Measurements from ENCODE around the gene SHB. TPM values are rescaled to one million over a fixed set of nuclear protein-coding genes. Genes with fewer than 3 reads are reported as not detected.

The SHB gene
- total and polyA plus RNA-seq, 2 donors = 10.4 to 17.1 TPM

DNA sequence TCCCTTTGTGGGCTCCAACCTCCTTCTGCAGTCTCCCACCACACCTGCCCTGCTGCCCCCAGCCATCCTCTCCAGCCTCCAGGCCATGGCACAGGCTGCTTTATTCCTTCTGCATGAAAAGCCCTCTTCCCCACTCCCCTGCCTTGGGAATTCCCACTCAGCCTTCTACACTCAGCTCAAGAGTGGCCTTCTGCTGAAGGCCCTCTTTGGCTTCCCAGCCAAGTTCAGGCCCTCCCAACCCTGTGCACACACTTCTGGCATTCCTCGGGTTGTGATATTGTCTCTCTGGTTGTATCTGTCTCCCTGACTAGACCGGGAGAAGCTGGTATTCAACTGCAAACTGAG is 5.7 kb downstream of the SHB start:
- peaks cover 1% of the 10 kb centered on the region for H3K4me1 ChIP-seq (ENCODE audit: insufficient read depth)
- H3K27ac ChIP-seq (ENCODE audit: low read depth) = no peak overlapping the region
- no peak for DNase-seq (ENCODE audit: extremely low spot score)
- WGBS = 39% methylated on average over 2 of the region's 2 CpGs
- H3K36me3 ChIP-seq (ENCODE audit: insufficient read depth) = no peaks in the 10 kb centered on the region
- no peak overlapping the region for H3K4me3 ChIP-seq (ENCODE audit: low read depth, low read length)

DNA sequence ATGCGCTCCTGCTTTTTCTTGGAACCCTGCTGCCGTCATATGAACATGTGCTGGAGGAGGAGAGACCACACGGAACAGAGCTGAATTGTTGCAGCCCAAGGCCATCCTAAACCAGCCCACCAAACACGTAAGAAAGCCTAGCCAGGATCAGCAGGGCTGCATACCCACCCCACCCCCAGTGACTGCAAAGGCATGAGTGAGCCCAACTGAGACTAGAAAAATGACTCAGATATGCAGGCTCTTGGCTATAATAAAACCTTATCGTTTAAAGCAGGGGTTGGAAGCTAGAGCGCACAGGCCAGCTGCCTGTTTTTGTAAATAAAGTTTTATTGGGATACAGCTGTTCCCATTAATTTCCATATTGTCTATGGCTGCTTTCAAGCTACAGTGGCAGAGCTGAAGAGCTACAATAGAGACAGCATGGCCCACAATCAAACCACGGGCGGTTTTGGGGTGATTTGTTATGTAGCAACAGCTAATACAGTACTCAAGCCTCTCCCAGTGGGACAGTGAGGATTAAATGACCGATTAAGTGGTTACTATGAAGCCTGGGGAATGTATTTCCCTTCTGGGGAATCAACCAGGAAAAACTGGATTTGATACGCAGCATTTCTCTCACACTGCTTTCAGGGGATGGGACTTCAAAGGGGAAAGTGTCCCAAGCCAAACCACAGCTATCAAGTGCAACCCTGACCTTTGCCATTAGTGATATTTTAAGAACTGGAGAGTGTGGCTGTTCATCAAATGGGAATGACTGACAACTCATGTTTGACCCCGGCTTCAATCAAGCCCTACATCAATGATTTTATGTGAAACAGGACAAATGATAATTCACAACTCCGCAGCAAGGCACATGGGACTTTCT is 6.3 kb downstream of the SHB start:
- Histone ChIP-seq H3K4me3 (ENCODE audit: low read depth, low read length) (no peak overlapping the region), H3K4me1 (ENCODE audit: insufficient read depth) (peaks cover 1% of the 10 kb centered on the region), H3K27ac (ENCODE audit: low read depth) (no peak overlapping the region), H3K36me3 (ENCODE audit: insufficient read depth) (no peaks in the 10 kb centered on the region)
- DNase-seq (ENCODE audit: extremely low spot score) = no peak
- WGBS = 63% methylated on average over 12 of the region's 12 CpGs

DNA sequence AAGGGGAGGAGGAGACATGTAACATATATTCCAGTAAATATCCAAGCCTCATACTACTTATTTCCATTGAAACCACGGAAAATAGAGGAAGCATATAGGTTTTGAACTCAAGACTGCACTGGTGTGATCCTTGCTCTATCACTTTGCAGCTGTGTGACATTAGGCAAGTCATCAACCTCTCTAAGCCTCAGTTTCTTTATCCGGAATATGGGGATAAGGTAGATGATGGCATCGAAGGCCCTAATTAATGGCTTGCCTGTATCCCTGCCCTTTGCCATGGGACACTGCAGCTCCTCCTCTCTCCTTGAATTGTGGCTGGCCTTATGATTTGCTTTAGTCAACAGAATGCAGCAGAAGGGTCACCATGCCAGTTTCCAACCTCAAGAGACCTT is 6.9 kb downstream of the SHB start:
- no peak overlapping the region for H3K4me3 ChIP-seq (ENCODE audit: low read depth, low read length)
- DNase-seq (ENCODE audit: extremely low spot score) = no peak
- peaks cover 1% of the 10 kb centered on the region for H3K4me1 ChIP-seq (ENCODE audit: insufficient read depth)
- 89% methylated on average over 3 of the region's 3 CpGs for WGBS
- no peak overlapping the region for H3K27ac ChIP-seq (ENCODE audit: low read depth)
- H3K36me3 ChIP-seq (ENCODE audit: insufficient read depth) = no peaks in the 10 kb centered on the region

DNA sequence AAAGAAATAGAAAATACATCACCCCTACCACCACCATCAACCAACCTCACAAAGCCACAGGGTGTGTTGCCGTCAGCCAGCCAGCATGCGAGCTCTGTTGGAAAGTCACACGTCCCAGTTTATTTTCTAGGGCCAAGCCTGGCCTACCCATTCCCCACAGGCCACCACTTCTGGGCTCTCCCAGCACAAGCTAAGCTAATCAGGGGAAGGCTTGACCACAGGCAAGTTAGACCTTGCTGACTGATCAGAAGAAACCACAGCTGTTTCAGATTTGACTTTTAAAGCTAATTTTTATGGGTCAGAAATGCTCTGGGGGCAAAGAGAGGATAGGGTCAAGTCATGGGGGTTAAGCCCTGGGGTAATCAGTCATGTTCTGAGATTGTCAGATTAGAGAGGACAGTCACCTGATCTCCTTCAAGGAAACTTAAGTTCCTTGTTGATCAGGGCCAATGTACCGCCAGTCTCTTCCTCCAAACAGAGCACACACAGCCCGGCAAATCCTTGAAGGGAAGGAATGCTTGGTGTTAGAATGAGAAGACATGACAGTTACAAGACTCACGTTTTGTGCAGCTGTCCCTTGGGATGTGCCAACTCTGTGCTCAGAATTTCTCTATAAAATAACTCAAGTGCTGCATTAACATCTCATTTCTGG is 7.6 kb downstream of the SHB start:
- DNase-seq (ENCODE audit: extremely low spot score) = no peak
- Histone ChIP-seq H3K36me3 (ENCODE audit: insufficient read depth) (no peaks in the 10 kb centered on the region), H3K4me3 (ENCODE audit: low read depth, low read length) (no peak overlapping the region), H3K4me1 (ENCODE audit: insufficient read depth) (peaks cover 1% of the 10 kb centered on the region), H3K27ac (ENCODE audit: low read depth) (no peak overlapping the region)
- whole genome bisulfite sequencing = 49% methylated on average over 6 of the region's 6 CpGs

DNA sequence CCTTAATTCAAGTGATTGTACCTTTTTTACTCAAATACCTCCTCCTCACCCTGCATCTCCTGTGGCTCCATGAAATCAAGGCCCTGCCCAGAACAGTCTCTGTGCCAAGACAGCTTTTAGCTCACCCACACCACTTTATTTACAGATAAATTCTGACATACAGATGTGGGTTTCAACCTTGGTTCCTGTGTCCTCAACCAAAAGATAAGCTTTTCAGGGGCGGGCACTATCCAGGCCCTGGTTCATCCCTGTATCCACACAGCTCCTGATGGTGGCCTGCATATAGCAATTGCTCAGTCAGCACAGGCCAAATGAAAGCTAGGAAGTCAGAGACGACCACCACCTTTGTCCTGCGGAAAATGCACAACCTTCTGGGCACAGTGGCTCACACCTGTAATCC is 8.3 kb downstream of the SHB start:
- Histone ChIP-seq H3K4me3 (ENCODE audit: low read depth, low read length) (no peak overlapping the region), H3K27ac (ENCODE audit: low read depth) (no peak overlapping the region), H3K36me3 (ENCODE audit: insufficient read depth) (no peaks in the 10 kb centered on the region), H3K4me1 (ENCODE audit: insufficient read depth) (peaks cover 1% of the 10 kb centered on the region)
- DNase-seq (ENCODE audit: extremely low spot score) = no peak
- WGBS = 79% methylated on average over 3 of the region's 3 CpGs

DNA sequence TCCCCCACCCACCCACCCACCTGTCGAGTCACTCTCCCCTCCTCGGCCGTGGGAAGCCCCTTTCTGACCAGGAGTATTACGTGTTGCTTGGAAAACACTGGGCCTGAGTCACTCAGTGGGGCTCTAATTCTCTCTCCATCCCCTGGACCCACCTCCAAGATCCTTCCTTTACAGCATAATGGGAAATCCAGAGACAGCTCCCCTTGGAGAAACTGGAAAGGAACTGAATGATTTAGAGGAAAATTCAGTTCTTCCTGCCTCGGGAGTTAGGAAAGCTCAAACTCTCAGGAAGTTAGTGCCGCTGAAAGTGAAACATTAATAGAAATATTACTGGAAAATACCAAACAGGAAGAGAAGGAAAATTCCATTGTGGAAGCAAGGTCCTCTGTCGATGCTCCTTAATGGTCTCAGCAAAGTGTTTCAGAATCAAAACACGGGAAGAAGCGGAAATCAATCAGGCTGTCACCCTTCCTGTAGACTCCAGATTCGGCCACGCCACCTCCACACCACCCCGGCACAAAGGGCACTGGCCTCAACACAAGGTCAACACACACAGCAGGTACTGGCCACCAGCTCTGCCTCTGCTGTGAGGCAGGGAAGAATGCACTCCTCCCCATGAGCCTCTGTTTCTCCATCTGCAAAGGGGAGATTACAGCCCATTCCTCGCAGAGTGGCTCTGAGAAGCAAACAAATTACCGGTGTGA is 9.6 kb downstream of the SHB start:
- H3K4me1 ChIP-seq (ENCODE audit: insufficient read depth) = peaks cover 2% of the 10 kb centered on the region
- no peak overlapping the region for H3K4me3 ChIP-seq (ENCODE audit: low read depth, low read length)
- H3K36me3 ChIP-seq (ENCODE audit: insufficient read depth) = no peaks in the 10 kb centered on the region
- WGBS = 80% methylated on average over 14 of the region's 14 CpGs
- H3K27ac ChIP-seq (ENCODE audit: low read depth) = no peak overlapping the region
- no peak for DNase-seq (ENCODE audit: extremely low spot score)

DNA sequence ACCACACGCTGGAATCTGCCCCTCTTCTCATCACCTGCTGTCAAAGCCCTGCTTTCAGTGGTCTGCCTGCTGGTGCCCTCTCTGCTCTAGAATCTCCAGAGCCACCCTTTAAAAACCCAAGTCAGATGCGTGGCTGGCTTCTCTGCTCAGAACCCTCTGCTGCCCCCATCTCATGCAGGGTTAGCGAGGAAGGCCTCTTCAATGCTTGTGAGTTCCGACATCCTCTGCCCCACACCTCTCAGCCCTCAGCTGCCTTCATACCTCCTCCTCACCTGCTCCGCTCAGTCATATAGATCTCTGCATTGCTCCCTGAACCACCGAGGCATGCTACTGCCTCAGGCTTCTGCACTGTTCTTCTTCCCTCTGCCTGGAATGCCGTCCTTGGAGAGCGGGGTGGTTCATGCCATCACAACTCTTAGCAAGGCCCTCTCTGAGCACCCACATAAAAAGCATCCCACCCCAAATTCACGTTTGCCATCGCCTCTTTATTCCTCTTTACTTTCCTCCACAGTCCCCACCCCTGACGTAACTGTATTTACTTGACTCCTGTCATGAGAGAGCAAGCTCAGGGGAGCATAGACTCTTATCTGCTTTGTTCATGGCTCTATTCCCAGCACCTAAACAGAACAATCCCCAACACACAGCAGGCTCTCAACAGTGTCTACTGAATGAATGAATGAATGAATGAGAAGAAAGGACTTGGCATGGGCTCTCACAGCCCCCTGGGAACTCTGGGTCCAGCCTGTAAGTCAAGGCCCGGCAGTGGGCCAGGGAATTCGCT is 10.4 kb downstream of the SHB start:
- WGBS = 60% methylated on average over 13 of the region's 13 CpGs
- no peak for DNase-seq (ENCODE audit: extremely low spot score)
- no peaks in the 10 kb centered on the region for H3K36me3 ChIP-seq (ENCODE audit: insufficient read depth)
- H3K27ac ChIP-seq (ENCODE audit: low read depth) = no peak overlapping the region
- H3K4me1 ChIP-seq (ENCODE audit: insufficient read depth) = peaks cover 2% of the 10 kb centered on the region
- H3K4me3 ChIP-seq (ENCODE audit: low read depth, low read length) = no peak overlapping the region

DNA sequence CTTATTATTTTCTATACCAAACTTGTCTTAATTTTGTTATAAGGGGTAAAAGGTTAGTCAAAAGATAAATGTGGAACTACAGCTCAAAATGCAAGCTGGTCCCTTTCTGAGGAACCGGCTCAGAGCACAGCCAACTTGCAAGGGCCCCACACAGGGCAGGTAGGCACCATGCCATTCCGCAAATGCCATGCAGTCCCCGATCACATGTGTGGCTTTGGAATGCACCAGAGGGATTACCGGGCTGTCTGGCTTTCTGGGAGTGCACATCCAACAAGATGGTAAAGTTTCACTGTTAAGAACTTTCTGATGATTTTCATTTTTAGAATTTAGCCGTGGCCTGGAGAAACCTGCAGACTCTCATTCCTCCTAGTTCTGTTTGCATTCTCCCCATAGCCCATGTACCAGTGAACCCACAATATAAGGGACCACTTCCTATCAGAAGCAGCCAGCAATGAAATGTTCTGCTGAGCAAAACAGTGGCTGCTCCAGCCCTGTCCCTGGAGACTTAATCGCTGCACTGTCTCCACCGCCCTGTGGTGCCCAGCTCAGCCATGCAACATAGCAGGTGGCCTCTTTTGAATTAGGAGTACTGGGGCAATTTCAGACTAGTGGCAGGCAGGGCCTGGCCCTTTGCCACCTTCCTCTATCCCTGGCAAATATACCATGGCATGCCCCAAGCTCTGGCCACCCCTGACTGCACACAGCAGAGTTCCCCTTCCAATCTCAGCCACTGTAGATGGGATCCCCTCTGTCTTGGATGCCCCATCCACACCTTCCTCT is 11.4 kb downstream of the SHB start:
- 64% methylated on average over 7 of the region's 7 CpGs for WGBS
- no peak for DNase-seq (ENCODE audit: extremely low spot score)
- no peaks in the 10 kb centered on the region for H3K36me3 ChIP-seq (ENCODE audit: insufficient read depth)
- no peak overlapping the region for H3K27ac ChIP-seq (ENCODE audit: low read depth)
- H3K4me1 ChIP-seq (ENCODE audit: insufficient read depth) = peaks cover 2% of the 10 kb centered on the region
- no peak overlapping the region for H3K4me3 ChIP-seq (ENCODE audit: low read depth, low read length)

DNA sequence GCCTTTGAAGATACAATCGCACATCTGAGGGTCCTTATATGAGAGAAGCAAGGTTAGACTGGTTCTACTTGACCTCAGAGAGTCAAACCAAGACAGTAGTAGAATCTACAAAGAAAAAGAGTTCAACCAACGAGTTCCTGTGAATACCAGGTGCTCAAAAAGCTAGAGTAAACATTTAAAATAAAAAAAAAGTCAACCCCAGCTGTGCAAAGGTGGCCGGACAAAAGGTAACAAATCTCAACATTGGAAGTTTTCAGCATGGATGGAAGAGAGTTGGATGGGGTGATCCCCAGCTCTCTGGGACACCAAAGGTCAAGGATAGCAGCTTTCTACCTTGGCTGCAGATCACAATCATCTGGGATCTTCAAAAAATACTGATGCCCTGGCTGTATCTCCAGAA is 14.4 kb downstream of the SHB start:
- WGBS = 77% methylated on average over 3 of the region's 3 CpGs

DNA sequence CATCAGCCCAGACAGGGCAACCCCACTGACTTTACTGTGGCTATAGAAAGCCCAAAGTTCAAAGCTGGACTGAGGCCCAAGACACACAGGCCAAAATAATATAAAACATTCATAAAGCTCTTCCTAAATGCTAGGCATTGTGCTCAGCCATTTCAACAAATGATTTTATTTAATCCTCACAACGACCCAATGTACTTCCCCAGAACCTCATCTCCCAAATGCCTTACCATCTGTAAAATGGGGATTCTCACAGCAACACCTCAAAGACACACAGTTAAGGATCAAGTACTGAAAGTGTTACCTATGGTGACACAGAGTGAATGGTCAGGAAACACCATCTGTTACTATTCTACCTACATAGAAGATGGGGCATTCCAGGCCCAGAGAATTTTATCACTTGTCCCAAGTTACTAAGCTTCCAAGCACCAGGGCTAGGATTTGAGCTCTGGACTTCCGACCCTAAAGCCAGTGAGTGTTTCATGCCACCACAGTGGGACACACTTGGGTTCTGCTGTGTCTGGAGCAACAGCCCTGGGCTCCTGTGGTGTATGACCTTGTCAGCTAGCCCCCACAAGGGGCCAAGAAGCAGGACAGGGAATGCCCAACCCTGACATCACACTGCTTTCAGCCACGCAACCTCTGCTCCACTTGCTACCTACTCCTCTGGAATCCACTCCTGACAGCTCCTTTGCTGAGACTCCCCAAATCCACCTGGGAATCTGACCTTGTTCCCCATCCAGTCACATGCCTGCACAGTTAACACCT is 15.1 kb downstream of the SHB start:
- Histone ChIP-seq H3K36me3 (ENCODE audit: insufficient read depth) (no peaks in the 10 kb centered on the region), H3K27ac (ENCODE audit: low read depth) (no peak overlapping the region), H3K4me1 (ENCODE audit: insufficient read depth) (peaks cover 1% of the 10 kb centered on the region), H3K4me3 (ENCODE audit: low read depth, low read length) (no peak overlapping the region)
- DNase-seq (ENCODE audit: extremely low spot score) = no peak
- WGBS = 91% methylated on average over 3 of the region's 3 CpGs

More for the DNA sequence above, 14.4 kb downstream of the SHB start:
- Histone ChIP-seq H3K27ac (ENCODE audit: low read depth) (no peak overlapping the region), H3K36me3 (ENCODE audit: insufficient read depth) (no peaks in the 10 kb centered on the region), H3K4me1 (ENCODE audit: insufficient read depth) (peaks cover 1% of the 10 kb centered on the region), H3K4me3 (ENCODE audit: low read depth, low read length) (no peak overlapping the region)
- DNase-seq (ENCODE audit: extremely low spot score) = no peak

DNA sequence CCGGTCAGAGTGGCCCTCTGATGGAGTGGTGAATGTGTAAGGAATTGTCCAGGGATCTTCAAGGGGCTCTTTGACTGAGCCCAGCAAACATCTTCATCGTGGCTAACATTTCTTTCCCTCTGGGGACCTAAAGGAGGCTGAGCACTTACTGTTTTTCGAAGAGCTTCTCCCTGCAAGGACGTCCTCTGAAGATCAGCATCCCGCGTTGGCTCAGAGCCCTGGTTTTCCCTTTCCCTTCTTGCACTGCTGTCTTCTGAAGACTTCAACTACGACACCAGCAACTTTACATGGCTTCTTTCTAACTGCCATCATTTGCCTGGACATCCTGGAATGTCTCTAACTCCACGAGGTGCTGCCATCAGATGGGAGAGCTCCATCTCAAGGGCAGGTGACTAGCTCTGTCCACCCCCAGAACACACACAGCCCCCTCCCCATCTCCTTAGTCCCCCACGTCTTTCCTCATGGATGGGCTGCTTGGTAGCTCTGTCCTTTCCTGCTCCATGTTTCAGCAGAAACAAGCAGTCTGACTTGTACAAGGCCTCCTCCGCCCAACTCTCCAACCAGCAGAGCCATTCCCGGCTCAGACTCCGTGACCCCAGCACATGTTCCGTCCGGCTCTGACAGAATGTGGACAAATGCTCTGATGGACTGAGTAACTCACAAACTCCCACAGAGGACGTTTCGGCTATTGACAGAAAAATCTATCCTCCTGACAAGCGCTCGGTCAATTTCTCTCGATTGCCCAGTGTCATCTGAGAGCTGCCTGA is 17.1 kb downstream of the SHB start:
- Histone ChIP-seq H3K4me3 (ENCODE audit: low read depth, low read length) (no peak overlapping the region), H3K4me1 (ENCODE audit: insufficient read depth) (peaks cover 1% of the 10 kb centered on the region), H3K27ac (ENCODE audit: low read depth) (no peak overlapping the region), H3K36me3 (ENCODE audit: insufficient read depth) (no peaks in the 10 kb centered on the region)
- WGBS = 83% methylated on average over 19 of the region's 19 CpGs
- no peak for DNase-seq (ENCODE audit: extremely low spot score)

Data from urinary bladder (tissue), 4 donors.